NK-92 (cell line): ENCODE data around the gene PAPPA2.
"Not testable (repeated sequence)": the region's sequence is repeated elsewhere in the genome, so short reads cannot be mapped to it uniquely, and the experiment has no call there.

Source experiments
- DNase-seq: peaks from one replicate; lab custom pipeline; 2025; ENCODE audit not compliant: unreplicated experiment; lab: John Stamatoyannopoulos, UW

Gene PAPPA2

DNA sequence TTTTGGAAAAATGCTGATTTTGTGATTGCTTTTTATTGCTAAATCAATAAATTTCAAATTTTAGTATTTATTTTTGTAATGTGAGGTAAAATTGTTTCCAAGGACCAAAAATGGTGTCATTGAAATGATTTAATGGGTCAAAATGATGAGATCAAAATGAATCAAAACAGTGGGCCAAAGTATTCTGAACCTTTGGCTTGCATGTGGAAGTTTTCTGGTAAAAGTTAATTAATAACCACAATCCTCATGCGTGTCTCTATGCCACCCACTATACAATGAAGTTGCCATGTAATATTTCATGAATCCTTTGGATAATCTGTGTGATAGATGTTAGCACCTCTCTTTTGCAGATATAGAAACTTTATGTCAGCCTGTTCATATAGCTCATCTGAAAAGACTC, 83.8 kb downstream of the PAPPA2 start:
- DNase-seq: no peak

DNA sequence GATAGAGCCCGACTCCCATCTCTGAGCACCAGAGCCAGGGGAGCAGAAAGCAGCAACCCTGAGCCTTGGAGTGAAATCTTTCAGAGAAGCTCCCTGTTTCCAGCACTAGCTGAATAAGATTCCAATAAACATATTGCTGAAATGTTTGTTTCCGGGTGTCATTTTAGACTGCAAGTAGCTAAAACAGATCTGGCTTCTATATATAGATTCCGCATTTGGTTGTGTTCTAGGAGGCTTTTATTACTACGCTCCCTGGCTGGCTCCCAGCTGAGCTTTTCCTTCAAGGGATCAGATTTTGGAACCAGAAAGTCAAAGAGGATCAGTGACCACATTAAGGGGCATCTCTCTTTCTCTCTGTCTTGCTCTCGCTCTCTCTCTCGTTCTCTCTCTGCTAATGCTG, 88.2 kb downstream of the PAPPA2 start:
- no peak for DNase-seq

GRCh38 chr1:176552217-176552991, 89.4 kb downstream of the PAPPA2 start:
- no peak for DNase-seq

DNA sequence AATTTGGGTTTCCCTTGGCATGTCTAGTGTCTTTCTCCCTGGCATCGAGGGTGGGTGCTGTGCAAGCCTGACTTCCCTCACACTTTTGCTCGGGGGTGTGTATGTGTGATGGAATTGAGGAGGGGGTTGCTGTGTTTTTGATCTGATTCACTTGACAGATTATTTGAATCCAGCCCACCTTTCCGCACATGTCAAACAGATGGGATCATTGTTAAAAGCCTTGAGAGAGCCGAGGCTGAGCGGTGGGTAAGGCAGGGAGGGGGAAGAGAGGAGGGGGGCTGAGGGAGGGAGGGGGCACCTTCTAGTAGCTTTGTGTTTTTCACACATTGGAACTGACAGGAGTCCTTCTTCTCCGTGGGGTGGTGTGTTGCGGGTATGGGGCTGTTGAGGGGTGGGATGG, 90.0 kb downstream of the PAPPA2 start:
- DNase-seq: no peak

DNA sequence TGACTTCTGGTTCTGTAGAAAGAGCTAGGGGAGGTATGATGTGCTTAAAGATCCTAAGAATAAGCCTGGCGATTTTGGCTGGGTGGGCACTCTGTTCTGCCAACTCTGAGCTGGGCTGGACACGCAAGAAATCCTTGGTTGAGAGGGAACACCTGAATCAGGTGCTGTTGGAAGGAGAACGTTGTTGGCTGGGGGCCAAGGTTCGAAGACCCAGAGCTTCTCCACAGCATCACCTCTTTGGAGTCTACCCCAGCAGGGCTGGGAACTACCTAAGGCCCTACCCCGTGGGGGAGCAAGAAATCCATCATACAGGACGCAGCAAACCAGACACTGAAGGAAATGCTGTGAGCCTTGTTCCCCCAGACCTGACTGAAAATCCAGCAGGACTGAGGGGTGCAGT, 93.3 kb downstream of the PAPPA2 start:
- no peak for DNase-seq

- no peak for DNase-seq
Measured at GRCh38 chr1:176557543-176558258, 94.7 kb downstream of the PAPPA2 start.

- DNase-seq: no peak
Measured at GRCh38 chr1:176558561-176558960, 95.6 kb downstream of the PAPPA2 start.

GRCh38 chr1:176559474-176559873, 96.5 kb downstream of the PAPPA2 start:
- DNase-seq: no peak

GRCh38 chr1:176559878-176560277, 96.9 kb downstream of the PAPPA2 start:
- DNase-seq: no peak

DNA sequence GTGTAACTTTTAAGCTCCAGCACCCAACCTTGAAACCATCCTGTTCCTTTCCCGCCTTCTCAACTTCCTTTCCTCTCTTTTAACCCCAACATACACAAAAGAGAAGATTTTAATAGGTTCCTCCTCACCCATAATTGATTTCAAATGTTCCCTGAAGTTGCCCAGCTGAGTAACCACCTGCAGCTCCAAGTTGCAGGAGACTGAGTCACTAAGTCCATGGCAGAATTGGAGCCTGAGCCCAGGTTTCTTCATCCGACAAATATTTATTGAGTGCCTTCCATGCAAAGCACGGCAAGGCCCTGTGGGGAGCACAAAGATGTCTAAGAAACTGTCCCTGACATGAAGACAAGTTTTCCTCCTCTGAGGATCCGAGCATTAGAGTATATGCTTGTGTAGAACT, 97.7 kb downstream of the PAPPA2 start:
- no peak for DNase-seq

- not testable (repeated sequence) for DNase-seq
Measured at GRCh38 chr1:176561761-176562160, 98.8 kb downstream of the PAPPA2 start.

DNA sequence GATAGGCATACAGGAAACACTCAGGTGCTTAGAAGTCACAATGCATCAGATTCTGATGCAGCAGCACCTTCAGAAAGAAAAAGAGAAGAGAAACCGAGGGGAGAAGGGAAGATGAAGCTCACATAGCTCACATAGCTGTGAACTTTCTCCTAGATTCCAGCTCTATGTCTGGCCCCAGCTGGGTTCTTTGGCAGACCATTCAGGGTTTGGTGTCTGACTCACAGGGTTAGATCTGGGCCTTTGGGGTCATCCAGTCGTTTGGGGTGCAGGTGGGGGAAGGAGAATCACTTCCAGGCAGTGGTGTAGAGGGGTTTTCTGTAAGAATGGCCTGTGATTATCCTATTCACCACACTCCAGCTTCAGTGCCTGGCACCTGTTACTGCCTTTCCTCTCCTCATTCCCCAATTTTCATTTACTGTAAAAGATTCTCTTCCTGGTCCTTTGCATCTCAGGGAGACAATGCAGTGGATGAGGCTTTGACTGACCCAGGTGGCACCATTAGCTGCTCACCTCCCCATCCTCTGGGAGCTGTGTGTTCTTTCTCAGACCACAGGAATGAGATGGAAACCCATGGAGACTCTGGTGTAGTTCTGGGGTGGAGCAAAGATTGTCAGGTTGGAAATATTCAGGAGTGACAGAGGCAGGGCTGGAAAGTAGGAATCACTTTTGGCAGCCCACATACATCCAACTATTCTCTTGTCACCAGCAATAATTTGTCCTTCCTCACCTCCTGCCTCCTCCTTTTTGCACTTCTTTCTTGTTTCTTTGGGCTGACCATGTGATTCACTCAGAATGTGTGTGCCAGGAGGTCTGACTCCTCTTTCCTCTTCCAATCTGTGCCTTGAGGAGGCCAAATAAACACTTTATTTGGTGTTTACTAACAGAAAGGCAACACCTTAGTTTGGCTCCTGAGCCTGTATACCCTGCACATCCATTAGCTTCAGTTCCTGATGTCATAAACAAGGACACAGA, 103.3 kb downstream of the PAPPA2 start:
- no peak for DNase-seq

GRCh38 chr1:176567190-176567794, 104.3 kb downstream of the PAPPA2 start:
- DNase-seq: no peak

- DNase-seq: no peak
Measured at GRCh38 chr1:176568185-176568584, 105.2 kb downstream of the PAPPA2 start.

- DNase-seq: no peak
Measured at GRCh38 chr1:176574756-176575155, 111.8 kb downstream of the PAPPA2 start.

DNA sequence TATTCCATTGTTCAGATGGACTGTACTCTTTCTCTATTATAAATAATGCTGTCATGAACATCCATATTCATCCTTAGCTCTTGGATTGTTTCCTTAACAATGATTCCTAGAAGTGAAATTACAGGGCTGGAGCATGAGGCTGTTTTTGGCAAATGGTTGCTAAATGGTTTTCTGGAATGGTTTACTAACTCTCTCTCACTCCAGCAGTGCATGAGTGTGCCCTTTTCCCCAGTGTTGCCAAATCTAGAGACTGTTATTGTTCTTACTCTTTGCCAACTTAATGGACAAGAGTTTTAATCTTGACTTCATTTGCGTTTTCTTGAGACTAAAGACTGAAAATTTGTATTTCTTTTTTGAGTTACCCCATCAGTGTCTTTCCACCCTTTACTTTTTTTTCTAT, 113.0 kb downstream of the PAPPA2 start:
- no peak for DNase-seq

DNA sequence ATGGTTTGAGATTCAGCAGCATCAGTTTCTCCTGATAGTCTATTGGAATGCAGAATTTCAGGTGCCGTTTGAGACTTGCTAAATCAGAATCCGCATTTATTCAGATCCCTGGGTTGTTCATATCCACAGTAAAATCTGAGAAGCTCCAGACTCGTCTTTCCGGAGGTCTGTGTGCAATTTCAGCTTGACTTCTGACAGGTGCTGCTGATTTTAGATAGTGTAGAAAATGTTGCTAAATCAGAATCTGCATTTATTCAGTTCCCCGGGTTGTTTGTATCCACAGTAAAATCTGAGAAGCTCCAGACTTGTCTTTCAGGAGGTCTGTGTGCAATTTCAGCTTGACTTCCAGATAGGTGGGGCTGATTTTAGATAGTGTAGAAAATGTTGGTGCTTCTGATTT, 113.7 kb downstream of the PAPPA2 start:
- DNase-seq: no peak

DNA sequence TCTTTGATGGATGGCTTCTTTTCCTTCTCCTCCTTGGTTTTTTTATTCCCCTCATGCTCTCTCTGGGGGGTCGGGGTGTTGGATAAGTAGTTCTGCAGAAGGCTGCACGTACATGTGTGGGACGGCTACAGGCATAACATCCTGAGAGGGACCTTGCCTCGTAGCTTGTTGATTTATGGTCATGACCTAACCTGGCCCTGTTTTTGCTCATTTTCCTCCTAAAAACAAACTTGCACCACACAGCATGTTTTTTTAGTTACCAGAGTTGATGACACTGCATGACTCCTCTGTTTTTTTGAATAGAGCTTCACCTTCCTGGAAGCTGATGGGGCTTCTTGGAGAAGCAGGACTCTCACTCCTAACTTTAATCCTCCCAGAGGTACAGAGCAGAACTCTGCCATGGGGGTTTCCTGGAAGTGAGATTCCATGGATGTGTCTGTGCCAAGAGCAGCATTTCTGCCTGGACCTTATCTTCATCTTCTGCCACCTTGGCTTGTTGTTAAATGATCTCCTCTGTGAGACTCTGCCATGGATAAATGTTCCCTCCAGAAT, 114.7 kb downstream of the PAPPA2 start:
- DNase-seq: no peak

DNA sequence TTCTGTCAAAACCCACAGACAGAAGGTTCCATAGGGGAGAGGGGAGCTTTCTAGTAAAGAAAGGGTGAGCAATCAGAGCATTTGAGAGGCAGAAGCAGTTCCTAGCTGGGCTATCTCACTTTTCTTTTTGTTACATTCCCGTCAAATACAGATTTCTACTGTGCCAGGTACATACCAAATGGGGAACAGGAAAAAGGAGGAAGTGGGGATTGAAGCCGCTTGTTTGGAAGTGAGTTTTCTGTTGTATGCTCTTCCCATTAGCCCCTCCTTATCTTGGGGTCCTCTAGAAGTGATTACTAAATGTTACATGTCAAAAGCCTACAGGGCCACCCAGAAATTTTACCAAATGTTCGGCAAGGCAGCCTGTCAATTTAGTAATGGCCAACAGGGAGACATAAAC, 116.1 kb downstream of the PAPPA2 start:
- no peak for DNase-seq

DNA sequence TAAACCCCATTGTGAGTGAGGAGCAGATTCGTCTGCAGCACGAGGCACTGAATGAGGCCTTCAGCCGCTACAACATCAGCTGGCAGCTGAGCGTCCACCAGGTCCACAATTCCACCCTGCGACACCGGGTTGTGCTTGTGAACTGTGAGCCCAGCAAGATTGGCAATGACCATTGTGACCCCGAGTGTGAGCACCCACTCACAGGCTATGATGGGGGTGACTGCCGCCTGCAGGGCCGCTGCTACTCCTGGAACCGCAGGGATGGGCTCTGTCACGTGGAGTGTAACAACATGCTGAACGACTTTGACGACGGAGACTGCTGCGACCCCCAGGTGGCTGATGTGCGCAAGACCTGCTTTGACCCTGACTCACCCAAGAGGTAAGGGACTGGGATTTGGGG, 132.2 kb downstream of the PAPPA2 start:
- no peak for DNase-seq

DNA sequence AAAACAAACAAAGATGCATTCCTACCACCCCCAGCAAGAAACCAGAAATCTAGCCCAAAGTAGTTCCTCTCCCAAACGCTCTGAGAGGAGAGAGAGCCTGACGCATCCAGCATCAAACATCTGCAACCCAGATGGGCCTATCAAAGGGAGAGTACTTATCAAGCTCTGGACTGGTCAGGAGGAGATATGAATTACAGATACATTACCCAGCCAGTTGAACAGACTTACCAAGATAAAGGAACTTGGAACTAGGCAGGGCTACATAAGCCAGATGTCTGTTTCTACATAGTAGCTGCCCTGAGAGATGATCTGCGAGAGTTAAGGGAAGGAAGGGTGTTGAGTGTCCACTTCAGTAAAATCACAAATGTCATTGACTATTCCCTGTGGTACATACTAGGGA, 138.4 kb downstream of the PAPPA2 start:
- no peak for DNase-seq
